ENCODE data around the gene HUS1.

The HUS1 gene

GRCh38 chr7:47915616-47915976 lies 63.8 kb downstream of the HUS1 start:
- Histone ChIP-seq H3K4me3 (replicated peaks; ENCODE audit: insufficient read depth, low read length) (no peak overlapping the region), H3K27me3 (ENCODE audit: insufficient read depth, poor library complexity, severe bottlenecking) (no peaks in the 10 kb centered on the region), H3K27ac (replicated peaks) (no peak overlapping the region)
- DNase-seq (ENCODE audit: low read depth in 1 of 2, low spot score in 1 of 2): no peak
- TF ChIP-seq GABPA (IDR thresholded peaks at IDR 0.05; ENCODE audit: low read depth) (no peak), SPI1 (IDR thresholded peaks at IDR 0.05; ENCODE audit: borderline replicate concordance, low read depth) (no peak), CTCF (IDR thresholded peaks at IDR 0.05; ENCODE audit: insufficient read depth, low read length) (no peak), POLR2AphosphoS5 (IDR thresholded peaks at IDR 0.05; ENCODE audit: low read depth) (no peak), REST (IDR thresholded peaks at IDR 0.05; ENCODE audit: insufficient replicate concordance, low read depth) (no peak)

GRCh38 chr7:47914717-47915615 lies 64.4 kb downstream of the HUS1 start:
- Histone ChIP-seq H3K27me3 (ENCODE audit: insufficient read depth, poor library complexity, severe bottlenecking) (no peaks in the 10 kb centered on the region), H3K4me3 (replicated peaks; ENCODE audit: insufficient read depth, low read length) (no peak overlapping the region), H3K27ac (replicated peaks) (no peak overlapping the region)
- no peak for DNase-seq (ENCODE audit: low read depth in 1 of 2, low spot score in 1 of 2)
- TF ChIP-seq GABPA (IDR thresholded peaks at IDR 0.05; ENCODE audit: low read depth) (no peak), SPI1 (IDR thresholded peaks at IDR 0.05; ENCODE audit: borderline replicate concordance, low read depth) (no peak), CTCF (IDR thresholded peaks at IDR 0.05; ENCODE audit: insufficient read depth, low read length) (no peak), POLR2AphosphoS5 (IDR thresholded peaks at IDR 0.05; ENCODE audit: low read depth) (no peak), REST (IDR thresholded peaks at IDR 0.05; ENCODE audit: insufficient replicate concordance, low read depth) (no peak)

Measured in HL-60 (cell line).